CD4-positive, alpha-beta T cell (primary cell): ENCODE measurements around the gene SLC26A9. TPM values are rescaled to one million over a fixed set of nuclear protein-coding genes. Genes with fewer than 3 reads are reported as not detected.

Source experiments
- ATAC-seq: fragments of 200-7000 bp; cut with Tn5 transposase; one replicate; pipeline ENCODE4 v1.10.0; 2022; ENCODE audit warnings: mild to moderate bottlenecking; ENCODE audit not compliant: poor library complexity
- CTCF ChIA-PET: fragments of 350-600 bp; sonication (Branson Sonifier 250); formaldehyde crosslinking; loops from one replicate; lab custom pipeline; 2021; ENCODE audit warnings: antibody characterized with exemption, inconsistent platforms; lab: Charles Lee
- POLR2A ChIA-PET: fragments of 350-600 bp; sonication (Branson Sonifier 250); formaldehyde crosslinking; loops from one replicate; lab custom pipeline; 2021; ENCODE audit warnings: antibody characterized with exemption, inconsistent platforms; lab: Charles Lee
- DNase-seq, 14 experiments: peaks; one replicate each; pipeline ENCODE4 v3.0.0-alpha.2; 2013 to 2020; ENCODE audit warnings: mixed read lengths in 2 of 14
- H3K27ac ChIP-seq, 2 donors: one replicate each; pipeline versions ENCODE4 v1.5.1 to v1.7.0; 2013; ENCODE audit warnings: low read length in 2 of 2, low read depth in 1 of 2, mild to moderate bottlenecking in 1 of 2
- H3K27me3 ChIP-seq, 2 experiments: 1 replicate in 1 of 2; 2 replicates in 1 of 2; pipeline versions ENCODE4 v1.6.1 to v1.7.0; 2013; ENCODE audit warnings: low read length in 2 of 2, control low read depth in 1 of 2, mild to moderate bottlenecking in 1 of 2, moderate library complexity in 1 of 2; ENCODE audit not compliant: insufficient read depth in 2 of 2, control insufficient read depth in 1 of 2
- H3K36me3 ChIP-seq: one replicate; pipeline ENCODE4 v1.6.1; 2013; ENCODE audit warnings: low read length, control low read depth; ENCODE audit not compliant: insufficient read depth
- H3K4me1 ChIP-seq: one replicate; pipeline ENCODE4 v1.6.1; 2013; ENCODE audit warnings: low read length, control low read depth; ENCODE audit not compliant: insufficient read depth
- H3K4me3 ChIP-seq: one replicate; pipeline ENCODE4 v1.5.1; 2013; ENCODE audit warnings: mild to moderate bottlenecking, low read length, moderate library complexity
- H3K9me3 ChIP-seq, 2 experiments: 1 replicate in 1 of 2; 2 replicates in 1 of 2; pipeline versions ENCODE4 v1.6.1 to v1.7.0; 2013; ENCODE audit warnings: low read length in 2 of 2, mild to moderate bottlenecking in 2 of 2, control low read depth in 1 of 2, moderate library complexity in 1 of 2; ENCODE audit not compliant: control insufficient read depth in 1 of 2, insufficient read depth in 1 of 2
- H3K27ac Mint-ChIP-seq: one replicate; pipeline ENCODE4 v1.8.0; 2020; ENCODE audit warnings: mixed read lengths
- H3K27me3 Mint-ChIP-seq: one replicate; pipeline ENCODE4 v1.8.0; 2021; ENCODE audit warnings: mixed read lengths
- H3K36me3 Mint-ChIP-seq: one replicate; pipeline ENCODE4 v1.8.0; 2021; ENCODE audit warnings: low read depth, mixed read lengths
- H3K4me1 Mint-ChIP-seq: one replicate; pipeline ENCODE4 v1.8.0; 2021; ENCODE audit warnings: low read depth, mixed read lengths
- H3K4me3 Mint-ChIP-seq: one replicate; pipeline ENCODE4 v1.8.0; 2020; ENCODE audit warnings: mild to moderate bottlenecking, mixed read lengths
- H3K9me3 Mint-ChIP-seq: one replicate; pipeline ENCODE4 v1.8.0; 2020; ENCODE audit warnings: mixed read lengths
- intact Hi-C, 2 experiments: fragments of 100-400 bp; cut with DNase I in 1 of 2; cut with micrococcal nuclease in 1 of 2; formaldehyde crosslinking; loops; one replicate each; pipeline versions ENCODE4 v1.15.1 to v1.9.0; 2023 to 2025; cut with DNase I, micrococcal nuclease
- total RNA-seq, 174 experiments: library from RNA in 2 of 174; stranded (reverse) in 2 of 174; gene quantifications; one replicate each; pipeline ENCODE4 v1.2.3 and lab custom pipeline; 2021 to 2026
- TF ChIP-seq, protein P1 (sequence below): fragments of 200-600 bp; IDR thresholded peaks from one replicate; pipeline ENCODE4 v1.8.0; 2022; ENCODE audit warnings: antibody characterized with exemption, mild to moderate bottlenecking

The SLC26A9 gene
- total RNA-seq, 2 experiments from 2014 or later: not detected

DNA sequence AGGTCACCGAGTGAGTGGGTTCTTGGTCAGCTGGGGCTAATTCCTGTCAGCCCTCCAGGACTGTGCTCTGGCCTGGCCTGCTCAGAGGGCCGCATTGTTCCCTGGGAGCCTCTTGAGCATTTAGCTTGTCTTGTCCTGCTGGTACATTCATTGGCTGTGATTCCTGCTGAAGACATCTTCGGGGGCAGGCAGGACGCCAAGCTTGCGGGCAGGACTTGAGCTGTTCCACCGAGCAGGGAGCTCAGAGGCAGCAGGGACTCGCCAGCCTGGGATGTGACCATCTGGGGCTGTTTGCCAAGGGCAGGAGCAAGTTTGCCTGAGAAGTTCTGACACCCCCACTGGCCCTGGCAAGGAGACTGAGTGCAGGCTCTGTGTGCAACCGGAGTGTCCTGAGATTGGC lies 7.0 kb upstream of the SLC26A9 start:
- Histone ChIP-seq H3K27ac (no peak overlapping the region), H3K4me3 (no peak overlapping the region), H3K4me1 (no peaks in the 10 kb centered on the region), H3K9me3 (no peaks in the 10 kb centered on the region), H3K27me3 (peaks cover 0 to 3% of the 10 kb centered on the region in 2 experiments), H3K36me3 (no peaks in the 10 kb centered on the region)
- Mint-ChIP-seq H3K36me3 (no peaks in the 10 kb centered on the region), H3K9me3 (no peaks in the 10 kb centered on the region), H3K27ac (no peak overlapping the region), H3K27me3 (peaks cover 9% of the 10 kb centered on the region), H3K4me1 (no peaks in the 10 kb centered on the region), H3K4me3 (no peak overlapping the region)
- no peak for DNase-seq
- TF ChIP-seq, protein P1, sequence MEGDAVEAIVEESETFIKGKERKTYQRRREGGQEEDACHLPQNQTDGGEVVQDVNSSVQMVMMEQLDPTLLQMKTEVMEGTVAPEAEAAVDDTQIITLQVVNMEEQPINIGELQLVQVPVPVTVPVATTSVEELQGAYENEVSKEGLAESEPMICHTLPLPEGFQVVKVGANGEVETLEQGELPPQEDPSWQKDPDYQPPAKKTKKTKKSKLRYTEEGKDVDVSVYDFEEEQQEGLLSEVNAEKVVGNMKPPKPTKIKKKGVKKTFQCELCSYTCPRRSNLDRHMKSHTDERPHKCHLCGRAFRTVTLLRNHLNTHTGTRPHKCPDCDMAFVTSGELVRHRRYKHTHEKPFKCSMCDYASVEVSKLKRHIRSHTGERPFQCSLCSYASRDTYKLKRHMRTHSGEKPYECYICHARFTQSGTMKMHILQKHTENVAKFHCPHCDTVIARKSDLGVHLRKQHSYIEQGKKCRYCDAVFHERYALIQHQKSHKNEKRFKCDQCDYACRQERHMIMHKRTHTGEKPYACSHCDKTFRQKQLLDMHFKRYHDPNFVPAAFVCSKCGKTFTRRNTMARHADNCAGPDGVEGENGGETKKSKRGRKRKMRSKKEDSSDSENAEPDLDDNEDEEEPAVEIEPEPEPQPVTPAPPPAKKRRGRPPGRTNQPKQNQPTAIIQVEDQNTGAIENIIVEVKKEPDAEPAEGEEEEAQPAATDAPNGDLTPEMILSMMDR: no peak
- ChIA-PET CTCF (no interaction called here), POLR2A (no interaction called here)
- intact Hi-C loops: no loop called here
- no peak for ATAC-seq

DNA sequence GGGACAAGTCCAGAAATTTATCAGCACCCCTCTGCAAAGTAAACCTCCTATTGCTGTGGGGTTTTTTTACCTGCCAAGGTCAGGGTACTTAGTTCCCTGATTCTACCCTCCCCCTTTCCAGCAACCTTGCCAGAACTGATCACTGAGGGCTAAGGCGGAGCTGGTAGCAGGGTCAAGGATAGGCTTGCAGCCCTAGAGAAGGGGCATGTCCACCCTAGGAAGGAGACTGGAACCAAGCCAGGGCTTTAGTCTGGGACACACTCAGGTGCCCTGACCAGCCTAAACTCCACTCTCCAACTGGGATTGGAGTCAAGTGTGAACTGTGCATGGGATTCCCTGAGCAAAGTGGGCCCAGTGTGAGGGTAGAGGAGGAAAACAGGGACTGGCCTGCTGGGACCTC lies 6.5 kb upstream of the SLC26A9 start:
- H3K36me3 Mint-ChIP-seq: no peaks in the 10 kb centered on the region
- no peak overlapping the region for H3K4me3 ChIP-seq
- no peaks in the 10 kb centered on the region for H3K4me1 Mint-ChIP-seq
- H3K4me1 ChIP-seq: no peaks in the 10 kb centered on the region
- no peak overlapping the region for H3K27ac Mint-ChIP-seq
- DNase-seq (no peak), ATAC-seq (no peak)
- intact Hi-C loops: no loop called here
- no peak overlapping the region for H3K4me3 Mint-ChIP-seq
- no peaks in the 10 kb centered on the region for H3K9me3 ChIP-seq
- TF ChIP-seq, protein P1: no peak
- ChIA-PET CTCF (no interaction called here), POLR2A (no interaction called here)
- H3K27ac ChIP-seq: no peak overlapping the region
- H3K36me3 ChIP-seq: no peaks in the 10 kb centered on the region
- peaks cover 9% of the 10 kb centered on the region for H3K27me3 Mint-ChIP-seq
- H3K9me3 Mint-ChIP-seq: no peaks in the 10 kb centered on the region
- H3K27me3 ChIP-seq: peaks cover 0 to 3% of the 10 kb centered on the region in 2 experiments

DNA sequence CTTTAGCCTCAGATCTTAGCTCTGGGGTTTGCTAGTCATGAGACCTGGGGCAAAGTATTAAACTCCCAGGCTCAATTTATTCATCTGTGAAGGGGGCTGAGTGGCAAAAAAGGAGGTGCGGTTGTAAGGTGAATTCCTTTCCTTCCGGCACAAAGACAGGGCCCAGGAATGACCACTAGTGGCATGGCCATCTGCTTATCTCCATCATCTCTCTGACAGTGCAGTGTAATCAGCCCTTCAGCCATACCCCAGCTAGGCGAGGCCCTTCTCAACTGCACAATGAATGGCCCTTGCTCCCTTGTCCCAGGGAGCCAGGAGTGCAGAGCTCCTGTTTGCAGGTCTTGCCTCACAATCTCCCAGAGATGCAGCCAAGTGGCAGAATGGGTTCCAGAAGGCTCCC lies 5.6 kb upstream of the SLC26A9 start:
- POLR2A ChIA-PET: no interaction called here
- Histone ChIP-seq H3K4me3 (no peak overlapping the region), H3K36me3 (no peaks in the 10 kb centered on the region), H3K4me1 (no peaks in the 10 kb centered on the region), H3K9me3 (no peaks in the 10 kb centered on the region), H3K27me3 (peaks cover 1 to 6% of the 10 kb centered on the region in 2 experiments), H3K27ac (no peak overlapping the region)
- Mint-ChIP-seq H3K4me3 (no peak overlapping the region), H3K36me3 (no peaks in the 10 kb centered on the region), H3K9me3 (no peaks in the 10 kb centered on the region), H3K27ac (no peak overlapping the region), H3K27me3 (peaks cover 14% of the 10 kb centered on the region), H3K4me1 (no peaks in the 10 kb centered on the region)
- DNase-seq: no peak
- no peak for ATAC-seq
- TF ChIP-seq, protein P1: no peak
- CTCF ChIA-PET: no interaction called here
- intact Hi-C loops: no loop called here
